Sigmoid colon (tissue), 7 donors: ENCODE measurements around the gene IL1R1. TPM values are rescaled to one million over a fixed set of nuclear protein-coding genes. Genes with fewer than 3 reads are reported as not detected.
"Not testable (repeated sequence)": the region's sequence is repeated elsewhere in the genome, so short reads cannot be mapped to it uniquely, and the experiment has no call there.

Experiments used
- DNase-seq: peaks from one replicate; pipeline ENCODE4 v3.0.0-alpha.2; 2019
- H3K27ac ChIP-seq, 4 donors: fragments of 200-600 bp; sonication (generic); one replicate each; pipeline ENCODE4 v1.5.1; 2016 to 2019; ENCODE audit warnings: mild to moderate bottlenecking in 1 of 4
- H3K27me3 ChIP-seq, 3 donors: fragments of 200-600 bp; sonication (generic); one replicate each; pipeline ENCODE4 v1.5.1; 2019; ENCODE audit warnings: mild to moderate bottlenecking in 1 of 3
- H3K36me3 ChIP-seq, 4 donors: fragments of 200-600 bp; sonication (generic); one replicate each; pipeline ENCODE4 v1.5.1; 2016 to 2019
- H3K4me1 ChIP-seq, 4 donors: fragments of 200-600 bp; sonication (generic); one replicate each; pipeline ENCODE4 v1.5.1; 2017 to 2019
- H3K4me3 ChIP-seq, 4 donors: fragments of 200-600 bp; sonication (generic); one replicate each; pipeline ENCODE4 v1.5.1; 2017 to 2019; ENCODE audit warnings: mild to moderate bottlenecking in 2 of 4, moderate library complexity in 1 of 4
- H3K9me3 ChIP-seq, 4 donors: fragments of 200-600 bp in 3 of 4; sonication (generic) in 3 of 4; one replicate each; pipeline versions ENCODE4 v1.5.1 to v1.6.1; 2013 to 2019
- CTCF ChIP-seq, 4 experiments: fragments of 450-650 bp in 3 of 4; fragments of 200-600 bp in 1 of 4; IDR thresholded peaks; one replicate each; pipeline ENCODE4 v1.5.1; 2016 to 2019; ENCODE audit warnings: antibody characterized with exemption in 4 of 4, mild to moderate bottlenecking in 3 of 4, moderate library complexity in 2 of 4
- EP300 ChIP-seq, 4 donors: sonication (generic); formaldehyde crosslinking; IDR thresholded peaks; one replicate each; pipeline ENCODE4 v1.6.1; 2017; ENCODE audit warnings: antibody characterized with exemption in 4 of 4
- POLR2A ChIP-seq, 2 donors: fragments of 450-650 bp; IDR thresholded peaks; one replicate each; pipeline ENCODE4 v1.6.1; 2016; ENCODE audit warnings: antibody characterized with exemption in 2 of 2, mild to moderate bottlenecking in 2 of 2, moderate library complexity in 2 of 2
- POLR2AphosphoS5 ChIP-seq, 4 donors: sonication (generic); formaldehyde crosslinking; IDR thresholded peaks; one replicate each; pipeline ENCODE4 v1.6.1; 2017; ENCODE audit warnings: antibody characterized with exemption in 4 of 4
- WGBS, 2 donors: extraction: QIAGEN DNeasy Blood & Tissue Kit; methylation state at CpG; one replicate each; pipeline ENCODE4 v1.1.7; 2013; 5-methylcytosine and 5-hydroxymethylcytosine counted together
- intact Hi-C: fragments of 100-400 bp; cut with DNase I; formaldehyde crosslinking; loops from one replicate; pipeline ENCODE4 v1.15.1; 2023
- polyA plus RNA-seq, 3 donors: library from polyadenylated mRNA; stranded (reverse); fragments of 200-250 nt; gene quantifications; one replicate each; pipeline ENCODE4 v1.2.3, GENCODE V29; 2013
- total RNA-seq, 4 donors: library from RNA; depleted of rRNA; stranded (reverse); fragments of >200 nt; gene quantifications; one replicate each; pipeline ENCODE4 v1.1.0, GENCODE V29; 2016
- donor health status: healthy with polysubstance abuse.
- donor health status: Bipolar disorder and iron deficiency.
- donor health status: healthy.

IL1R1 gene
- total and polyA plus RNA-seq, 7 donors, result 14.6 to 144 (median 43.2) TPM

- no peaks in the 10 kb centered on the region for H3K9me3 ChIP-seq
- TF ChIP-seq POLR2A (IDR thresholded peaks at IDR 0.05), result no peak
- TF ChIP-seq CTCF (IDR thresholded peaks at IDR 0.05), result no peak
- no peak for TF ChIP-seq EP300 (IDR thresholded peaks at IDR 0.05)
- no peak for TF ChIP-seq POLR2AphosphoS5 (IDR thresholded peaks at IDR 0.05)
- 24 to 73% methylated on average over 1 of the region's 1 CpG for WGBS, 2 donors
- no peak for DNase-seq
- no peaks in the 10 kb centered on the region for H3K36me3 ChIP-seq
- H3K27me3 ChIP-seq, result no peaks in the 10 kb centered on the region
- peak overlapping the region in 2 of 4 donors; percentile 22 to 36 for H3K27ac ChIP-seq
- intact Hi-C loops, result no loop called here
- H3K4me3 ChIP-seq, result no peak overlapping the region
- peaks cover 0 to 9% (median 0%) of the 10 kb centered on the region in 4 donors for H3K4me1 ChIP-seq
Measured at GRCh38 chr2:102122909-102123308, 19.6 kb upstream of the IL1R1 start.

GRCh38 chr2:102124421-102124820 is 18.1 kb upstream of the IL1R1 start:
- WGBS, 2 donors, result 84 to 92% methylated on average over 5 of the region's 5 CpGs
- H3K9me3 ChIP-seq, result not testable (repeated sequence)

GRCh38 chr2:102126169-102126568 is 16.4 kb upstream of the IL1R1 start:
- no peak for TF ChIP-seq POLR2AphosphoS5 (IDR thresholded peaks at IDR 0.05)
- no peak for TF ChIP-seq POLR2A (IDR thresholded peaks at IDR 0.05)
- TF ChIP-seq CTCF (IDR thresholded peaks at IDR 0.05), result no peak
- TF ChIP-seq EP300 (IDR thresholded peaks at IDR 0.05), result no peak
- Histone ChIP-seq H3K9me3 (no peaks in the 10 kb centered on the region), H3K4me3 (no peak overlapping the region), H3K27me3 (no peaks in the 10 kb centered on the region), H3K4me1 (peaks cover 0 to 9% (median 0%) of the 10 kb centered on the region in 4 donors), H3K27ac (no peak overlapping the region), H3K36me3 (no peaks in the 10 kb centered on the region)
- 74 to 84% methylated on average over 4 of the region's 4 CpGs for WGBS, 2 donors
- no peak for DNase-seq
- intact Hi-C loops, result no loop called here

More at GRCh38 chr2:102124421-102124820, 18.1 kb upstream of the IL1R1 start:
- H3K27me3 ChIP-seq, intact Hi-C loops, H3K27ac ChIP-seq, DNase-seq, H3K36me3 ChIP-seq, H3K4me1 ChIP-seq, H3K4me3 ChIP-seq: not testable (repeated sequence)

GRCh38 chr2:102126660-102127059 is 15.9 kb upstream of the IL1R1 start:
- H3K4me1 ChIP-seq, result peaks cover 0 to 9% (median 0%) of the 10 kb centered on the region in 4 donors
- no peaks in the 10 kb centered on the region for H3K9me3 ChIP-seq
- intact Hi-C loops, result no loop called here
- H3K27me3 ChIP-seq, result no peaks in the 10 kb centered on the region
- H3K36me3 ChIP-seq, result no peaks in the 10 kb centered on the region
- no peak for TF ChIP-seq EP300 (IDR thresholded peaks at IDR 0.05)
- no peak for TF ChIP-seq POLR2AphosphoS5 (IDR thresholded peaks at IDR 0.05)
- TF ChIP-seq POLR2A (IDR thresholded peaks at IDR 0.05), result no peak
- TF ChIP-seq CTCF (IDR thresholded peaks at IDR 0.05), result no peak
- H3K4me3 ChIP-seq, result no peak overlapping the region
- H3K27ac ChIP-seq, result no peak overlapping the region
- 88 to 90% methylated on average over 2 of the region's 2 CpGs for WGBS, 2 donors
- no peak for DNase-seq

- 97 to 98% methylated on average over 1 of the region's 1 CpG for WGBS, 2 donors
- Histone ChIP-seq H3K9me3 (no peaks in the 10 kb centered on the region), H3K4me1 (no peaks in the 10 kb centered on the region), H3K36me3 (no peaks in the 10 kb centered on the region), H3K27ac (no peak overlapping the region), H3K4me3 (no peak overlapping the region), H3K27me3 (no peaks in the 10 kb centered on the region)
- DNase-seq, result no peak
- TF ChIP-seq POLR2AphosphoS5 (IDR thresholded peaks at IDR 0.05) (no peak), EP300 (IDR thresholded peaks at IDR 0.05) (no peak), CTCF (IDR thresholded peaks at IDR 0.05) (no peak), POLR2A (IDR thresholded peaks at IDR 0.05) (no peak)
- intact Hi-C loops, result no loop called here
Measured at GRCh38 chr2:102129082-102129481, 13.5 kb upstream of the IL1R1 start.
